Measurements from ENCODE around the gene SLC12A5. TPM values are rescaled to one million over a fixed set of nuclear protein-coding genes. Genes with fewer than 3 reads are reported as not detected.

Gene SLC12A5
- total RNA-seq, 1 experiment from 2014 or later = 7.2 TPM

GRCh38 chr20:46031014-46031569, 2.1 kb downstream of the SLC12A5 start (continued):
- TF ChIP-seq ERG (CRISPR knock-in tag; IDR thresholded peaks at IDR 0.05) = no peak
- no peak for TF ChIP-seq SP1 (CRISPR knock-in tag; conservative IDR thresholded peaks at IDR 0.05)
- no peak for TF ChIP-seq ATF6 (CRISPR knock-in tag; IDR thresholded peaks at IDR 0.05)
- no peak for TF ChIP-seq ZNF416 (CRISPR knock-in tag; IDR thresholded peaks at IDR 0.05)

- peak; percentile 75 for ATAC-seq
- Mint-ChIP-seq H3K9me3 (no peaks in the 10 kb centered on the region), H3K27ac (no peak overlapping the region), H3K27me3 (ENCODE audit: low read depth) (peaks cover 99% of the 10 kb centered on the region), H3K4me3 (peak overlapping the region; percentile 66), H3K36me3 (no peaks in the 10 kb centered on the region), H3K4me1 (peaks cover 2% of the 10 kb centered on the region; the same call in 1 of the 2 replicates)
- CTCF ChIA-PET = interaction anchor here (0.6 to 2.3 kb wide), 8 partner anchors 9 to 221 kb away, joined by 3 to 36 read pairs (median 8); partner anchors contain the start of gene CD40
- POLR2A ChIA-PET = interaction anchor here (1.2 kb wide), 1 partner anchor 333 kb away, joined by 3 read pairs; no protein-coding TSS in a partner anchor
- peak; percentile 71 for DNase-seq (ENCODE audit: low spot score)
- no peak for TF ChIP-seq AFF4 (CRISPR knock-in tag; IDR thresholded peaks at IDR 0.05; ENCODE audit: borderline replicate concordance)
- TF ChIP-seq AR (CRISPR knock-in tag; IDR thresholded peaks at IDR 0.05) = no peak
- no peak for TF ChIP-seq ZNF138 (CRISPR knock-in tag; conservative IDR thresholded peaks at IDR 0.05)
- no peak for TF ChIP-seq NR1H2 (CRISPR knock-in tag; IDR thresholded peaks at IDR 0.05)
- TF ChIP-seq FOXP4 (CRISPR knock-in tag; IDR thresholded peaks at IDR 0.05) = no peak
- no peak for TF ChIP-seq ZNF121 (CRISPR knock-in tag; IDR thresholded peaks at IDR 0.05)
- TF ChIP-seq ZSCAN18 (CRISPR knock-in tag; IDR thresholded peaks at IDR 0.05) = no peak
- no peak for TF ChIP-seq IRF2 (CRISPR knock-in tag; IDR thresholded peaks at IDR 0.05; ENCODE audit: borderline replicate concordance, low read depth)
- no peak for TF ChIP-seq TCF7 (CRISPR knock-in tag; IDR thresholded peaks at IDR 0.05; ENCODE audit: low read depth)
- TF ChIP-seq E2F5 (CRISPR knock-in tag; IDR thresholded peaks at IDR 0.05) = 0 out of 2 replicates have a peak, but pooled peaks have one; percentile 37
- no peak for TF ChIP-seq ZNF532 (CRISPR knock-in tag; IDR thresholded peaks at IDR 0.05; ENCODE audit: borderline replicate concordance)
Observed at GRCh38 chr20:46031701-46032254, 2.8 kb downstream of the SLC12A5 start.
